Liver (tissue), 9 donors: ENCODE results near the gene CATSPERE. TPM values are rescaled to one million over a fixed set of nuclear protein-coding genes. Genes with fewer than 3 reads are reported as not detected.

ENCODE experiments used
- DNase-seq: peaks from one replicate; pipeline ENCODE4 v3.0.0-alpha.2; 2017; ENCODE audit warnings: low spot score
- H3K27ac ChIP-seq, 2 donors: one replicate each; pipeline ENCODE4 v1.7.0; 2013; ENCODE audit warnings: inconsistent platforms in 2 of 2, low read length in 2 of 2, control low read depth in 1 of 2, low read depth in 1 of 2, mild to moderate bottlenecking in 1 of 2
- H3K27me3 ChIP-seq, 4 donors: one replicate each; pipeline versions ENCODE4 v1.6.1 to v1.7.0; 2013; ENCODE audit warnings: low read length in 3 of 4, inconsistent platforms in 1 of 4, mild to moderate bottlenecking in 1 of 4, moderate library complexity in 1 of 4; ENCODE audit not compliant: control insufficient read depth in 4 of 4, insufficient read depth in 4 of 4
- H3K36me3 ChIP-seq, 4 donors: one replicate each; pipeline versions ENCODE4 v1.6.1 to v1.7.0; 2013; ENCODE audit warnings: low read length in 3 of 4, mild to moderate bottlenecking in 3 of 4, low read depth in 1 of 4, moderate library complexity in 1 of 4; ENCODE audit not compliant: control insufficient read depth in 4 of 4, insufficient read depth in 3 of 4
- H3K4me1 ChIP-seq, 4 donors: one replicate each; pipeline versions ENCODE4 v1.6.1 to v1.7.0; 2013; ENCODE audit warnings: low read length in 3 of 4, mild to moderate bottlenecking in 3 of 4, moderate library complexity in 1 of 4; ENCODE audit not compliant: control insufficient read depth in 4 of 4, insufficient read depth in 4 of 4
- H3K4me3 ChIP-seq, 3 donors: one replicate each; pipeline versions ENCODE4 v1.6.1 to v1.7.0; 2013; ENCODE audit warnings: low read length in 3 of 3, control low read depth in 1 of 3, low read depth in 1 of 3, mild to moderate bottlenecking in 1 of 3
- H3K9ac ChIP-seq, 2 donors: one replicate each; pipeline ENCODE4 v1.7.0; 2013; ENCODE audit warnings: low read length in 2 of 2, mild to moderate bottlenecking in 2 of 2, moderate library complexity in 2 of 2, control low read depth in 1 of 2, low read depth in 1 of 2
- H3K9me3 ChIP-seq, 4 donors: one replicate each; pipeline versions ENCODE4 v1.6.1 to v1.7.0; 2013; ENCODE audit warnings: low read length in 3 of 4; ENCODE audit not compliant: control insufficient read depth in 4 of 4
- EGR1 ChIP-seq, 2 donors: IDR thresholded peaks; 2 replicates each; pipeline ENCODE4 v1.6.1; 2016 to 2018; ENCODE audit warnings: antibody characterized with exemption in 2 of 2, low read depth in 2 of 2
- FOXA2 ChIP-seq: IDR thresholded peaks from 2 replicates; pipeline ENCODE4 v1.6.1; 2016; ENCODE audit warnings: antibody characterized with exemption
- GABPA ChIP-seq, 2 donors: IDR thresholded peaks in 1 of 2; conservative IDR thresholded peaks in 1 of 2; 2 replicates each; pipeline ENCODE4 v1.6.1; 2016; ENCODE audit warnings: antibody characterized with exemption in 2 of 2, mild to moderate bottlenecking in 1 of 2, moderate library complexity in 1 of 2
- HNF4A ChIP-seq, 2 donors: conservative IDR thresholded peaks; 2 replicates each; pipeline ENCODE4 v1.6.1; 2016; ENCODE audit warnings: antibody characterized with exemption in 2 of 2, mild to moderate bottlenecking in 2 of 2
- HNF4G ChIP-seq: IDR thresholded peaks from 2 replicates; pipeline ENCODE4 v1.6.1; 2016; ENCODE audit warnings: antibody characterized with exemption
- JUND ChIP-seq, 2 donors: IDR thresholded peaks; 2 replicates each; pipeline ENCODE4 v1.6.1; 2016; ENCODE audit warnings: antibody characterized with exemption in 2 of 2
- NR2F2 ChIP-seq: IDR thresholded peaks from 2 replicates; pipeline ENCODE4 v1.6.1; 2016; ENCODE audit warnings: antibody characterized with exemption
- RAD21 ChIP-seq, 2 donors: IDR thresholded peaks; 2 replicates each; pipeline ENCODE4 v1.6.1; 2016; ENCODE audit warnings: antibody characterized with exemption in 2 of 2, mild to moderate bottlenecking in 2 of 2
- RXRA ChIP-seq, 2 donors: IDR thresholded peaks; 2 replicates each; pipeline ENCODE4 v1.6.1; 2017 to 2018; ENCODE audit warnings: antibody characterized with exemption in 2 of 2, mild to moderate bottlenecking in 1 of 2
- SP1 ChIP-seq: IDR thresholded peaks from 2 replicates; pipeline ENCODE4 v1.6.1; 2018; ENCODE audit warnings: antibody characterized with exemption, mild to moderate bottlenecking
- TAF1 ChIP-seq: conservative IDR thresholded peaks from 2 replicates; pipeline ENCODE4 v1.6.1; 2016; ENCODE audit warnings: antibody characterized with exemption, mild to moderate bottlenecking
- YY1 ChIP-seq: IDR thresholded peaks from 2 replicates; pipeline ENCODE4 v1.6.1; 2016; ENCODE audit warnings: antibody characterized with exemption, mild to moderate bottlenecking
- WGBS: extraction: QIAGEN DNeasy Blood & Tissue Kit; methylation state at CpG from one replicate; pipeline ENCODE4 v1.1.7; 2013; 5-methylcytosine and 5-hydroxymethylcytosine counted together
- polyA plus RNA-seq, 2 donors: library from polyadenylated mRNA; stranded (reverse) in 1 of 2; unstranded in 1 of 2; fragments of 200-250 nt in 1 of 2; fragments of >200 nt in 1 of 2; fragmentation: Nextera tagmentation in 1 of 2; extraction: Ambion mirVana in 1 of 2; gene quantifications; one replicate each; pipeline versions ENCODE4 v1.2.1 to v1.2.3, GENCODE V29; 2013 to 2015
- total RNA-seq, 2 donors: library from RNA; depleted of rRNA; stranded (reverse); fragments of >200 nt; gene quantifications; one replicate each; pipeline ENCODE4 v1.2.3, GENCODE V29; 2014
- TF ChIP-seq, protein P1 (sequence below): fragments of 150-350 bp; IDR thresholded peaks from 2 replicates; pipeline ENCODE4 v1.5.1; 2017; ENCODE audit warnings: improper control_type of control experiment, low read depth, low read length; ENCODE audit not compliant: missing input control
- TF ChIP-seq, protein P2 (sequence below): IDR thresholded peaks from 2 replicates; pipeline ENCODE4 v1.6.1; 2016; ENCODE audit warnings: antibody characterized with exemption
- TF ChIP-seq, protein P3 (sequence below): IDR thresholded peaks from 2 replicates; pipeline ENCODE4 v1.6.1; 2016; ENCODE audit warnings: antibody characterized with exemption
- TF ChIP-seq, protein P4 (sequence below): IDR thresholded peaks from 2 replicates; pipeline ENCODE4 v1.6.1; 2016; ENCODE audit warnings: antibody characterized with exemption
- donor health status: healthy.
- donor health status: healthy.
- donor health status: healthy.
- donor health status: healthy.
- donor health status: healthy.

The CATSPERE gene
- total and polyA plus RNA-seq, 4 donors: 0.15 to 0.79 (median 0.53) TPM

DNA sequence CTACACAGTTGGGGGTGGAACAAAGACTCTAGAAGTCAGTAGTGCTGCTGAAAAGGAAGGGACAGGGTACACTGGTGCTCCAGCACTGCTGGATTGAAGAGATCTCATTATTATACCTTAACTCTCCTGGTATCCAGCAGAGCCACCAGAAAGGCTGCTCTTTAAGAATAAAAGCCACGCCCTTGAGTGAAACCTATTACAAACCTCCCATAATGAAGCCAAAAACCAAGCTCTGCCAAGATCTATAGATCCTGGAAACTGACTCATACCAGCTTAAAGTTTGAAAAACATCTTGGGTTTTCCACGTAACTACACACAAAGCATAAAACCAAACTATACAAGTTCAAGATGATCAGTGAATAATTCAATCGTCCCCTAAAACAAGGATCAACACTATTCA, 47.3 kb upstream of the CATSPERE start (continued):
- TF ChIP-seq, protein P1, sequence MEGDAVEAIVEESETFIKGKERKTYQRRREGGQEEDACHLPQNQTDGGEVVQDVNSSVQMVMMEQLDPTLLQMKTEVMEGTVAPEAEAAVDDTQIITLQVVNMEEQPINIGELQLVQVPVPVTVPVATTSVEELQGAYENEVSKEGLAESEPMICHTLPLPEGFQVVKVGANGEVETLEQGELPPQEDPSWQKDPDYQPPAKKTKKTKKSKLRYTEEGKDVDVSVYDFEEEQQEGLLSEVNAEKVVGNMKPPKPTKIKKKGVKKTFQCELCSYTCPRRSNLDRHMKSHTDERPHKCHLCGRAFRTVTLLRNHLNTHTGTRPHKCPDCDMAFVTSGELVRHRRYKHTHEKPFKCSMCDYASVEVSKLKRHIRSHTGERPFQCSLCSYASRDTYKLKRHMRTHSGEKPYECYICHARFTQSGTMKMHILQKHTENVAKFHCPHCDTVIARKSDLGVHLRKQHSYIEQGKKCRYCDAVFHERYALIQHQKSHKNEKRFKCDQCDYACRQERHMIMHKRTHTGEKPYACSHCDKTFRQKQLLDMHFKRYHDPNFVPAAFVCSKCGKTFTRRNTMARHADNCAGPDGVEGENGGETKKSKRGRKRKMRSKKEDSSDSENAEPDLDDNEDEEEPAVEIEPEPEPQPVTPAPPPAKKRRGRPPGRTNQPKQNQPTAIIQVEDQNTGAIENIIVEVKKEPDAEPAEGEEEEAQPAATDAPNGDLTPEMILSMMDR: no peak
- no peak for TF ChIP-seq RAD21 (IDR thresholded peaks at IDR 0.05)
- no peak for TF ChIP-seq NR2F2
- TF ChIP-seq RXRA (IDR thresholded peaks at IDR 0.05): no peak
- TF ChIP-seq, protein P2, sequence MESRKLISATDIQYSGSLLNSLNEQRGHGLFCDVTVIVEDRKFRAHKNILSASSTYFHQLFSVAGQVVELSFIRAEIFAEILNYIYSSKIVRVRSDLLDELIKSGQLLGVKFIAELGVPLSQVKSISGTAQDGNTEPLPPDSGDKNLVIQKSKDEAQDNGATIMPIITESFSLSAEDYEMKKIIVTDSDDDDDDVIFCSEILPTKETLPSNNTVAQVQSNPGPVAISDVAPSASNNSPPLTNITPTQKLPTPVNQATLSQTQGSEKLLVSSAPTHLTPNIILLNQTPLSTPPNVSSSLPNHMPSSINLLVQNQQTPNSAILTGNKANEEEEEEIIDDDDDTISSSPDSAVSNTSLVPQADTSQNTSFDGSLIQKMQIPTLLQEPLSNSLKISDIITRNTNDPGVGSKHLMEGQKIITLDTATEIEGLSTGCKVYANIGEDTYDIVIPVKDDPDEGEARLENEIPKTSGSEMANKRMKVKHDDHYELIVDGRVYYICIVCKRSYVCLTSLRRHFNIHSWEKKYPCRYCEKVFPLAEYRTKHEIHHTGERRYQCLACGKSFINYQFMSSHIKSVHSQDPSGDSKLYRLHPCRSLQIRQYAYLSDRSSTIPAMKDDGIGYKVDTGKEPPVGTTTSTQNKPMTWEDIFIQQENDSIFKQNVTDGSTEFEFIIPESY: no peak
- no peak for TF ChIP-seq GABPA (IDR thresholded peaks at IDR 0.05 in 1 of 2, conservative IDR thresholded peaks at IDR 0.05 in 1 of 2)
- no peak for TF ChIP-seq TAF1
- no peak for TF ChIP-seq YY1

DNA sequence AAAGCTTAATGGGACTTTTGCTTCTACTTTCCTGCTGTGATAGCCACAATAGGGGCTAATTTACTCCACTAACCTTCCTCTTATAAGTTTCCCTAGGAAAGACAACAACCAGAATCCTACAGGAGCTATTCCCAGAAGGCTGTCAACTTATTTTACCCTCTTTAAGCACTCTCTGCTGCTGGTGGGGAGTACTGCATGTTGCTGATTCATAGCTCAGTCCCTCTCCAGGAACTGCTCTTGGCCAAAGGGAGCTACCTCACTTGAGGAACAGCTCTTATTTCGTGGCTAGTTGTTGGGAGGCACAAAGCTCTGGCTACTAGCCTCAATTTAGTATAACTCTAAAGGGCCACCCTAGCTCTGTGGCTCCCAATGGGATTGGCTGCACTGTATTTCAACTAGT, 46.5 kb upstream of the CATSPERE start:
- Histone ChIP-seq H3K36me3 (peaks cover 13 to 66% (median 50%) of the 10 kb centered on the region in 4 donors), H3K4me3 (no peak overlapping the region), H3K9me3 (no peaks in the 10 kb centered on the region), H3K9ac (no peak overlapping the region), H3K4me1 (no peaks in the 10 kb centered on the region), H3K27ac (no peak overlapping the region), H3K27me3 (no peaks in the 10 kb centered on the region)
- TF ChIP-seq JUND (IDR thresholded peaks at IDR 0.05): no peak
- TF ChIP-seq RXRA (IDR thresholded peaks at IDR 0.05): no peak
- TF ChIP-seq, protein P2: no peak
- no peak for TF ChIP-seq HNF4A (conservative IDR thresholded peaks at IDR 0.05)
- TF ChIP-seq, protein P3, sequence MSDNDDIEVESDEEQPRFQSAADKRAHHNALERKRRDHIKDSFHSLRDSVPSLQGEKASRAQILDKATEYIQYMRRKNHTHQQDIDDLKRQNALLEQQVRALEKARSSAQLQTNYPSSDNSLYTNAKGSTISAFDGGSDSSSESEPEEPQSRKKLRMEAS: no peak
- no peak for TF ChIP-seq GABPA (IDR thresholded peaks at IDR 0.05 in 1 of 2, conservative IDR thresholded peaks at IDR 0.05 in 1 of 2)
- TF ChIP-seq SP1: no peak
- TF ChIP-seq RAD21 (IDR thresholded peaks at IDR 0.05): no peak
- TF ChIP-seq, protein P4, sequence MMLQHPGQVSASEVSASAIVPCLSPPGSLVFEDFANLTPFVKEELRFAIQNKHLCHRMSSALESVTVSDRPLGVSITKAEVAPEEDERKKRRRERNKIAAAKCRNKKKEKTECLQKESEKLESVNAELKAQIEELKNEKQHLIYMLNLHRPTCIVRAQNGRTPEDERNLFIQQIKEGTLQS: no peak
- TF ChIP-seq FOXA2: no peak
- no peak for TF ChIP-seq EGR1 (IDR thresholded peaks at IDR 0.05; ENCODE audit: low read depth in 2 of 2)
- no peak for TF ChIP-seq HNF4G
- DNase-seq: no peak
- WGBS: 93% methylated on average over 1 of the region's 1 CpG
